Thoracic aorta (tissue), 2 donors: ENCODE measurements around the gene PSMA5. TPM values are rescaled to one million over a fixed set of nuclear protein-coding genes. Genes with fewer than 3 reads are reported as not detected.

Experiments
- ATAC-seq: fragments of 150-250 bp; one replicate; pipeline ENCODE4 v1.8.0; 2017; ENCODE audit warnings: low read depth; ENCODE audit not compliant: insufficient number of reproducible peaks, low FRiP score
- DNase-seq: peaks from one replicate; pipeline ENCODE4 v3.0.0-alpha.2; 2020; ENCODE audit warnings: low spot score
- H3K27ac ChIP-seq, 2 donors: fragments of 200-600 bp; sonication (generic); 1 replicate in 1 of 2; 2 replicates in 1 of 2; pipeline ENCODE4 v1.5.1; 2016; ENCODE audit warnings: mild to moderate bottlenecking in 2 of 2, moderate library complexity in 2 of 2
- H3K27me3 ChIP-seq: fragments of 200-600 bp; sonication (generic); replicated peaks from 2 replicates; pipeline ENCODE4 v1.6.0; 2016; ENCODE audit warnings: mild to moderate bottlenecking; ENCODE audit not compliant: insufficient read depth
- H3K36me3 ChIP-seq: fragments of 200-600 bp; sonication (generic); one replicate; pipeline ENCODE4 v1.5.1; 2016
- H3K4me1 ChIP-seq, 2 donors: fragments of 200-600 bp; sonication (generic); 1 replicate in 1 of 2; 2 replicates in 1 of 2; pipeline versions ENCODE4 v1.5.1 to v1.6.0; 2016; ENCODE audit warnings: low read depth in 2 of 2, mild to moderate bottlenecking in 1 of 2; ENCODE audit not compliant: control insufficient read depth in 1 of 2
- H3K4me3 ChIP-seq: fragments of 200-600 bp; sonication (generic); 2 replicates; pipeline ENCODE4 v1.5.1; 2016; ENCODE audit warnings: mild to moderate bottlenecking
- H3K9me3 ChIP-seq: fragments of 200-600 bp; sonication (generic); 2 replicates; pipeline ENCODE4 v1.5.1; 2016
- CTCF ChIP-seq: fragments of 200-600 bp; sonication (generic); IDR thresholded peaks from one replicate; pipeline ENCODE4 v1.5.1; 2019; ENCODE audit warnings: antibody characterized with exemption
- total RNA-seq, 2 donors: library from RNA; depleted of rRNA; stranded (reverse); fragments of >200 nt; gene quantifications; one replicate each; pipeline versions ENCODE4 v1.1.0 to v1.2.3, GENCODE V29; 2016

PSMA5 gene
- total RNA-seq, 2 donors from 2014 or later: 17.3 to 20.1 TPM

- Histone ChIP-seq H3K4me3 (no peak overlapping the region), H3K27ac (no peak overlapping the region), H3K4me1 (peaks cover 25 to 52% of the 10 kb centered on the region in 2 donors), H3K27me3 (no peaks in the 10 kb centered on the region), H3K36me3 (peaks cover 20% of the 10 kb centered on the region), H3K9me3 (no peaks in the 10 kb centered on the region)
- no peak for ATAC-seq
- DNase-seq: no peak
- TF ChIP-seq CTCF: no peak
These were observed 69.3 kb downstream of the PSMA5 start for GRCh38 chr1:109356915-109357314.

- Histone ChIP-seq H3K36me3 (peaks cover 22% of the 10 kb centered on the region), H3K4me1 (peaks cover 22 to 48% of the 10 kb centered on the region in 2 donors), H3K27me3 (no peaks in the 10 kb centered on the region), H3K9me3 (no peaks in the 10 kb centered on the region), H3K4me3 (no peak overlapping the region), H3K27ac (peak overlapping the region; percentile 45 to 71)
- no peak for TF ChIP-seq CTCF
- ATAC-seq (no peak), DNase-seq (no peak)
These were observed 69.7 kb downstream of the PSMA5 start for GRCh38 chr1:109356505-109356904.

- Histone ChIP-seq H3K36me3 (peaks cover 32% of the 10 kb centered on the region), H3K27ac (peak overlapping the region in 1 of 2 donors; percentile 45)
These were observed 71.3 kb downstream of the PSMA5 start for GRCh38 chr1:109354929-109355328.

GRCh38 chr1:109351457-109351856 lies 74.8 kb downstream of the PSMA5 start:
- ATAC-seq: no peak
- H3K4me3 ChIP-seq: no peak overlapping the region
- no peak for TF ChIP-seq CTCF
- no peaks in the 10 kb centered on the region for H3K27me3 ChIP-seq
- H3K36me3 ChIP-seq: peaks cover 45% of the 10 kb centered on the region
- H3K4me1 ChIP-seq: peaks cover 0 to 15% of the 10 kb centered on the region in 2 donors
- no peaks in the 10 kb centered on the region for H3K9me3 ChIP-seq
- DNase-seq: no peak
- no peak overlapping the region for H3K27ac ChIP-seq

More at GRCh38 chr1:109354929-109355328, 71.3 kb downstream of the PSMA5 start:
- H3K9me3 ChIP-seq: no peaks in the 10 kb centered on the region
- peaks cover 12 to 38% of the 10 kb centered on the region in 2 donors for H3K4me1 ChIP-seq
- no peak overlapping the region for H3K4me3 ChIP-seq
- ATAC-seq (no peak), DNase-seq (no peak)
- no peak for TF ChIP-seq CTCF
- H3K27me3 ChIP-seq: no peaks in the 10 kb centered on the region

- H3K36me3 ChIP-seq: peaks cover 53% of the 10 kb centered on the region
These were observed 75.6 kb downstream of the PSMA5 start for GRCh38 chr1:109350655-109351054.

More at GRCh38 chr1:109350655-109351054, 75.6 kb downstream of the PSMA5 start:
- Histone ChIP-seq H3K4me3 (no peak overlapping the region), H3K27me3 (no peaks in the 10 kb centered on the region), H3K27ac (no peak overlapping the region), H3K9me3 (no peaks in the 10 kb centered on the region), H3K4me1 (peaks cover 0 to 7% of the 10 kb centered on the region in 2 donors)
- DNase-seq (no peak), ATAC-seq (no peak)
- TF ChIP-seq CTCF: no peak
